Transverse colon (tissue), 4 donors: ENCODE results near the gene ATP9B. TPM values are rescaled to one million over a fixed set of nuclear protein-coding genes. Genes with fewer than 3 reads are reported as not detected.

Experiments used
- DNase-seq: peaks from one replicate; pipeline ENCODE4 v3.0.0-alpha.2; 2019
- H3K27ac ChIP-seq, 4 donors: fragments of 200-600 bp; sonication (generic); 2 replicates each; pipeline ENCODE4 v1.5.1; 2016 to 2018; ENCODE audit warnings: inconsistent platforms in 4 of 4
- H3K27me3 ChIP-seq: fragments of 200-600 bp; sonication (generic); 2 replicates; pipeline ENCODE4 v1.5.1; 2017; ENCODE audit warnings: inconsistent platforms
- H3K36me3 ChIP-seq, 4 donors: fragments of 200-600 bp; sonication (generic); 2 replicates each; pipeline ENCODE4 v1.5.1; 2017 to 2019; ENCODE audit warnings: inconsistent platforms in 4 of 4
- H3K4me1 ChIP-seq, 4 donors: fragments of 200-600 bp; sonication (generic); 2 replicates each; pipeline ENCODE4 v1.5.1; 2017 to 2020; ENCODE audit warnings: inconsistent platforms in 4 of 4
- H3K4me3 ChIP-seq, 4 donors: fragments of 200-600 bp; sonication (generic); 1 replicate in 1 of 4; 2 replicates in 3 of 4; pipeline versions ENCODE4 v1.5.1 to v1.6.1; 2017 to 2019; ENCODE audit warnings: inconsistent platforms in 4 of 4
- H3K9me3 ChIP-seq, 2 donors: fragments of 200-600 bp; sonication (generic); 2 replicates each; pipeline ENCODE4 v1.5.1; 2017 to 2019; ENCODE audit warnings: inconsistent platforms in 2 of 2
- EP300 ChIP-seq: sonication (generic); formaldehyde crosslinking; IDR thresholded peaks from one replicate; pipeline ENCODE4 v1.6.1; 2017; ENCODE audit warnings: antibody characterized with exemption, low read depth
- POLR2A ChIP-seq: fragments of 450-650 bp; IDR thresholded peaks from one replicate; pipeline ENCODE4 v1.6.1; 2016; ENCODE audit warnings: antibody characterized with exemption, mild to moderate bottlenecking, moderate library complexity
- POLR2AphosphoS5 ChIP-seq, 3 donors: sonication (generic); formaldehyde crosslinking; IDR thresholded peaks; one replicate each; pipeline ENCODE4 v1.6.1; 2016; ENCODE audit warnings: antibody characterized with exemption in 3 of 3
- WGBS, 2 donors: methylation state at CpG; one replicate each; pipeline ENCODE4 v1.1.5; 2018; ENCODE audit warnings: low coverage in 1 of 2; 5-methylcytosine and 5-hydroxymethylcytosine counted together
- in situ Hi-C, 4 donors: fragments of 200-750 bp; cut with MboI; loops; one replicate each; pipeline versions ENCODE4 v1.15.0 to v1.15.1; 2017; ENCODE audit warnings: low sequenced_read_pairs in 3 of 4, low pct_ligation_motif_present in 1 of 4, low pct_unique_long_range_greater_than_20kb in 1 of 4
- intact Hi-C: fragments of 100-400 bp; cut with DNase I; formaldehyde crosslinking; loops from one replicate; pipeline ENCODE4 v1.15.1; 2023; ENCODE audit warnings: low total_unique reads
- total RNA-seq, 4 donors: library from RNA; depleted of rRNA; stranded (reverse); fragments of >200 nt; gene quantifications; one replicate each; pipeline ENCODE4 v1.1.0, GENCODE V29; 2016
- TF ChIP-seq, protein P1 (sequence below), 5 experiments: fragments of 200-600 bp in 3 of 5; fragments of 450-650 bp in 2 of 5; sonication (generic) in 3 of 5; IDR thresholded peaks; 1 replicate in 2 of 5; 2 replicates in 3 of 5; pipeline ENCODE4 v1.5.1; 2016 to 2017; ENCODE audit warnings: antibody characterized with exemption in 5 of 5, inconsistent platforms in 3 of 5, mild to moderate bottlenecking in 2 of 5, moderate library complexity in 1 of 5

ATP9B gene
- total RNA-seq, 4 donors from 2014 or later, result 36.3 to 70.3 (median 41.6) TPM

DNA sequence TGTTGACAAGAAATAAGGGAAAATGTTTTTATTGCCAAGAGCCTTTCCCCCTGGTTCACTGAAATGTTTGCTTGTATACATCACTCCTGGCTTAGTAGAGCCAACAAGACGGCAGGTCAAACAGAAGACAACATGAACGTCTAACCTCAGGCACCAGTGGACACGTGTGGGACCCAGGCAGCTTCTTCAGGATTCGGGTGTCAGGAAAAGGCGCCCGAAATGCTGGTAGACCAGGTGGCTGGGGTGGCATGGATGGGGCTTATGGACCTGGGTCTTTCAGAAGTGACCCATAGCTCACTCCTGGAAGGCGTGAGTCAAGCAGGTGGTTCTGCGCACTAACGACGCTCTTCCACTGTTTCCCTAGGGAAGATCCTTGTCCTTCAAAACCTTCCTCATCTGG lies 303.3 kb downstream of the ATP9B start:
- H3K4me1 ChIP-seq, result no peaks in the 10 kb centered on the region
- no peak overlapping the region for H3K4me3 ChIP-seq
- no peak overlapping the region for H3K27ac ChIP-seq
- intact Hi-C loops, result no loop called here
- DNase-seq, result no peak
- no peaks in the 10 kb centered on the region for H3K27me3 ChIP-seq
- peaks cover 0 to 3% (median 0%) of the 10 kb centered on the region in 4 donors for H3K36me3 ChIP-seq
- TF ChIP-seq, protein P1, sequence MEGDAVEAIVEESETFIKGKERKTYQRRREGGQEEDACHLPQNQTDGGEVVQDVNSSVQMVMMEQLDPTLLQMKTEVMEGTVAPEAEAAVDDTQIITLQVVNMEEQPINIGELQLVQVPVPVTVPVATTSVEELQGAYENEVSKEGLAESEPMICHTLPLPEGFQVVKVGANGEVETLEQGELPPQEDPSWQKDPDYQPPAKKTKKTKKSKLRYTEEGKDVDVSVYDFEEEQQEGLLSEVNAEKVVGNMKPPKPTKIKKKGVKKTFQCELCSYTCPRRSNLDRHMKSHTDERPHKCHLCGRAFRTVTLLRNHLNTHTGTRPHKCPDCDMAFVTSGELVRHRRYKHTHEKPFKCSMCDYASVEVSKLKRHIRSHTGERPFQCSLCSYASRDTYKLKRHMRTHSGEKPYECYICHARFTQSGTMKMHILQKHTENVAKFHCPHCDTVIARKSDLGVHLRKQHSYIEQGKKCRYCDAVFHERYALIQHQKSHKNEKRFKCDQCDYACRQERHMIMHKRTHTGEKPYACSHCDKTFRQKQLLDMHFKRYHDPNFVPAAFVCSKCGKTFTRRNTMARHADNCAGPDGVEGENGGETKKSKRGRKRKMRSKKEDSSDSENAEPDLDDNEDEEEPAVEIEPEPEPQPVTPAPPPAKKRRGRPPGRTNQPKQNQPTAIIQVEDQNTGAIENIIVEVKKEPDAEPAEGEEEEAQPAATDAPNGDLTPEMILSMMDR (IDR thresholded peaks at IDR 0.05), result no peak
- no peak for TF ChIP-seq POLR2A
- TF ChIP-seq POLR2AphosphoS5 (IDR thresholded peaks at IDR 0.05), result no peak
- no peak for TF ChIP-seq EP300
- in situ Hi-C loops, result loop anchor here in 3 of 4 donors (5.0 to 10.0 kb wide), 4 partner anchors 162 to 282 kb away; no protein-coding TSS in a partner anchor
- no peaks in the 10 kb centered on the region for H3K9me3 ChIP-seq
- WGBS, 2 donors, result 92% methylated on average over 6 to 10 of the region's 10 CpGs

DNA sequence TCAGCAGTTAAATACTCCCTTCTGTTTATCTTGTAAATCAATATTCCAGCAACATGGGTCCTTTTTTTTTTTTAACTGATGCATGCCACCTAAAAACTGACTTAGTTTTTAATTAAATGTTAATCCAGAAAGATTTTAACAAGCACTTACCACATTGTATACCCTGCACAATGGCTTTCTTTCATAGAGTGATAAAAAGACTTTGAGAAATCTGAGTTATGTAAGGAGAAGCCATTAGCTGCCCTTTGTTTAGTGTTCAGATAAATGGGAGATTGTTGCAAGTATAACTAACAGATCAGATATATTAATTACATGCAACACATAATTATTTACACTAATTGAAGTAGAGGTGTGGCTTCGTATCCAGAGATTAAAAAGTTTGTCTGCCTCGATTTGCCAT lies 303.8 kb downstream of the ATP9B start:
- Histone ChIP-seq H3K27ac (no peak overlapping the region), H3K36me3 (peaks cover 0 to 5% (median 0%) of the 10 kb centered on the region in 4 donors), H3K9me3 (no peaks in the 10 kb centered on the region), H3K4me3 (no peak overlapping the region), H3K27me3 (no peaks in the 10 kb centered on the region), H3K4me1 (no peaks in the 10 kb centered on the region)
- in situ Hi-C loops, result loop anchor here in 3 of 4 donors (5.0 to 10.0 kb wide), 4 partner anchors 162 to 282 kb away; no protein-coding TSS in a partner anchor
- WGBS, 2 donors, result 90 to 92% methylated on average over 2 of the region's 2 CpGs
- intact Hi-C loops, result no loop called here
- DNase-seq, result no peak
- TF ChIP-seq POLR2AphosphoS5 (IDR thresholded peaks at IDR 0.05) (no peak), EP300 (no peak)

DNA sequence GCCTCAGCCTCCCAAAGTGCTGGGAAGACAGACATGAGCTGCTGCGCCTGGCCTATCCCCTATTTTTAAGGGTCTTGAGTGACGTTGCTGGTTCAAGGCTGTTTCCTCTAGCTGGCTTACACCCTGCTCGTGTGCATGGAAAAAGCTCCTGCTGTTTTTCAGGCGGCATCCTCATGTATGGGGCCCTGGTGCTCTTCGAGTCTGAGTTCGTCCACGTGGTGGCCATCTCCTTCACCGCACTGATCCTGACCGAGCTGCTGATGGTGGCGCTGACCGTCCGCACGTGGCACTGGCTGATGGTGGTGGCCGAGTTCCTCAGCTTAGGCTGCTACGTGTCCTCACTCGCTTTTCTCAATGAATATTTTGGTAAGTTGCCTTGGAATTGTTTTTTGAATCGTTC lies 304.5 kb downstream of the ATP9B start:
- H3K36me3 ChIP-seq, result peaks cover 0 to 5% (median 0%) of the 10 kb centered on the region in 4 donors
- intact Hi-C loops (no loop called here), in situ Hi-C loops (loop anchor here in 3 of 4 donors (5.0 to 10.0 kb wide), 4 partner anchors 161 to 281 kb away; no protein-coding TSS in a partner anchor)
- no peaks in the 10 kb centered on the region for H3K4me1 ChIP-seq
- no peak overlapping the region for H3K27ac ChIP-seq
- TF ChIP-seq POLR2A (no peak), POLR2AphosphoS5 (IDR thresholded peaks at IDR 0.05) (no peak), EP300 (no peak)
- TF ChIP-seq, protein P1 (IDR thresholded peaks at IDR 0.05), result no peak
- no peak for DNase-seq
- no peaks in the 10 kb centered on the region for H3K9me3 ChIP-seq
- no peaks in the 10 kb centered on the region for H3K27me3 ChIP-seq
- no peak overlapping the region for H3K4me3 ChIP-seq
- WGBS, 2 donors, result 93 to 96% methylated on average over 3 to 17 of the region's 17 CpGs

DNA sequence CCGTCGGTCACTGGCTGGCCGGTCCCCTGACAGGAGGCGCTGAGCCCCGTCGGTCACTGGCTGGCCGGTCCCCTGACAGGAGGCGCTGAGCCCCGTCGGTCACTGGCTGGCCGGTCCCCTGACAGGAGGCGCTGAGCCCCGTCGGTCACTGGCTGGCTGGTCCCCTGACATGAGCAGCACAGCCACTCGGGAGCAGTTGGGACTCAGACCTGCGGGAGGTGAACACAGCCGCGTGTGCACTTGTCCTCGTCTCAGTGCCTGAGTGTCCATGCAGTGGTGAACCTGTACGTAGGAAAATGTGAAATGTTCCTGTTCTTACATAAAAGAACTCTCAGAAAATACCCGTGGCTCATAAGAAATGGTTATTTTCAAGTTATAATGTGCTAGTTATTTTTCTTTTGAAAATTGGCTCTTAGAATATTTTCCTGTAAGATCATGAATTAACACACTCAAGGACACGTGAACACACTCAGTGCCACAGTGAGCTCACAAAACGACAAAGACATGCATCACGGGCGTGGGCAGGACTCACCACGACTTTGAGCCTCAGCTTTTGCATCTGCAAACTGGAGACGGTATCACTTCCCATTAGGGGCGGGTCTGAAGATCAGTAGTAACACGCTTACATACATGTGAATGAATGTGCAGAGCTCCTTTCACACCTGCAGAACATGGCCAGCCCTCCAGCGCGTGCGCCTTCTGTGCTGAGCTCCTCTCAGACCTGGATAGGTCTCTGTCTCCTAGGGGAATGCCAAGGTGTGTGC lies 305.4 kb downstream of the ATP9B start:
- Histone ChIP-seq H3K4me3 (no peak overlapping the region), H3K27ac (no peak overlapping the region), H3K36me3 (peaks cover 0 to 5% (median 0%) of the 10 kb centered on the region in 4 donors), H3K4me1 (peaks cover 0 to 4% (median 1%) of the 10 kb centered on the region in 4 donors), H3K9me3 (no peaks in the 10 kb centered on the region), H3K27me3 (no peaks in the 10 kb centered on the region)
- in situ Hi-C loops, result loop anchor here (5.0 to 25.0 kb wide), 7 partner anchors 138 to 280 kb away; no protein-coding TSS in a partner anchor
- 93 to 100% methylated on average over 2 to 24 of the region's 32 CpGs for WGBS, 2 donors
- TF ChIP-seq POLR2AphosphoS5 (IDR thresholded peaks at IDR 0.05), result no peak
- no peak for TF ChIP-seq EP300
- TF ChIP-seq, protein P1 (IDR thresholded peaks at IDR 0.05), result no peak
- TF ChIP-seq POLR2A, result no peak
- DNase-seq, result no peak
- intact Hi-C loops, result no loop called here
